H9 (cell line): ENCODE data around the gene DAPK2. TPM values are rescaled to one million over a fixed set of nuclear protein-coding genes. Genes with fewer than 3 reads are reported as not detected.

Experiments used
- DNase-seq: peaks from one replicate; pipeline ENCODE4 v3.0.0-alpha.2; 2017
- H2AFZ ChIP-seq: one replicate; pipeline ENCODE4 v1.6.1; 2013; ENCODE audit warnings: mild to moderate bottlenecking, low read length, control low read depth, moderate library complexity
- H2AK5ac ChIP-seq: 2 replicates; pipeline ENCODE4 v1.6.1; 2013; ENCODE audit warnings: low read length, control low read depth, mixed read lengths; ENCODE audit not compliant: insufficient read length
- H2BK120ac ChIP-seq: one replicate; pipeline ENCODE4 v1.6.1; 2013; ENCODE audit warnings: low read depth, mild to moderate bottlenecking, low read length, control low read depth, inconsistent platforms; ENCODE audit not compliant: poor library complexity, severe bottlenecking
- H2BK12ac ChIP-seq: 2 replicates; pipeline ENCODE4 v1.6.1; 2013; ENCODE audit warnings: low read length, control low read depth, mixed read lengths, low read depth; ENCODE audit not compliant: insufficient read length
- H2BK15ac ChIP-seq: 2 replicates; pipeline ENCODE4 v1.6.1; 2013; ENCODE audit warnings: low read depth, low read length, control low read depth
- H2BK20ac ChIP-seq: one replicate; pipeline ENCODE4 v1.6.1; 2013; ENCODE audit warnings: low read depth, mild to moderate bottlenecking, low read length, control low read depth, inconsistent platforms; ENCODE audit not compliant: poor library complexity, severe bottlenecking
- H2BK5ac ChIP-seq: 2 replicates; pipeline ENCODE4 v1.6.1; 2013; ENCODE audit warnings: low read length, control low read depth, mixed read lengths; ENCODE audit not compliant: insufficient read length
- H3K14ac ChIP-seq: 2 replicates; pipeline ENCODE4 v1.6.1; 2013; ENCODE audit warnings: low read length, control low read depth; ENCODE audit not compliant: insufficient read depth
- H3K18ac ChIP-seq: 2 replicates; pipeline ENCODE4 v1.6.1; 2013; ENCODE audit warnings: low read depth, mild to moderate bottlenecking, mixed read lengths, low read length, control low read depth; ENCODE audit not compliant: insufficient read length
- H3K23ac ChIP-seq: 2 replicates; pipeline ENCODE4 v1.6.1; 2013; ENCODE audit warnings: low read length, control low read depth, mixed read lengths, low read depth; ENCODE audit not compliant: insufficient read length
- H3K23me2 ChIP-seq: 2 replicates; pipeline ENCODE4 v1.6.1; 2013; ENCODE audit warnings: low read depth, mild to moderate bottlenecking, mixed read lengths, low read length, control low read depth; ENCODE audit not compliant: insufficient read length, poor library complexity, severe bottlenecking
- H3K27ac ChIP-seq: 2 replicates; pipeline ENCODE4 v1.5.1; 2013; ENCODE audit warnings: low read length, control low read depth, mixed read lengths, low read depth; ENCODE audit not compliant: insufficient read length
- H3K27me3 ChIP-seq: 2 replicates; pipeline ENCODE4 v1.6.1; 2013; ENCODE audit warnings: low read length, control low read depth, inconsistent platforms; ENCODE audit not compliant: insufficient read depth
- H3K4ac ChIP-seq: 2 replicates; pipeline ENCODE4 v1.6.1; 2013; ENCODE audit warnings: low read depth, mild to moderate bottlenecking, control low read depth, inconsistent platforms, low read length, moderate library complexity
- H3K4me1 ChIP-seq: 2 replicates; pipeline ENCODE4 v1.6.1; 2013; ENCODE audit warnings: low read length, control low read depth, inconsistent platforms; ENCODE audit not compliant: insufficient read depth
- H3K4me2 ChIP-seq: 2 replicates; pipeline ENCODE4 v1.6.1; 2013; ENCODE audit warnings: low read length, control low read depth, mixed read lengths; ENCODE audit not compliant: insufficient read length, insufficient read depth
- H3K56ac ChIP-seq: 2 replicates; pipeline ENCODE4 v1.6.1; 2013; ENCODE audit warnings: low read depth, mild to moderate bottlenecking, mixed read lengths, low read length, control low read depth; ENCODE audit not compliant: insufficient read length
- H3K79me1 ChIP-seq: 2 replicates; pipeline ENCODE4 v1.6.1; 2013; ENCODE audit warnings: low read depth, mild to moderate bottlenecking, moderate library complexity, low read length, control low read depth, inconsistent platforms; ENCODE audit not compliant: insufficient read depth, poor library complexity, severe bottlenecking
- H3K79me2 ChIP-seq: 2 replicates; pipeline ENCODE4 v1.6.1; 2013; ENCODE audit warnings: low read length, control low read depth, inconsistent platforms; ENCODE audit not compliant: insufficient read depth
- H3K9ac ChIP-seq: 2 replicates; pipeline ENCODE4 v1.6.1; 2013; ENCODE audit warnings: low read length, control low read depth, mixed read lengths; ENCODE audit not compliant: insufficient read length; ENCODE audit errors: extremely low read depth
- H3K9me3 ChIP-seq: one replicate; pipeline ENCODE4 v1.6.1; 2013; ENCODE audit warnings: low read depth, low read length, inconsistent platforms; ENCODE audit not compliant: control insufficient read depth
- H3T11ph ChIP-seq: one replicate; pipeline ENCODE4 v1.6.1; 2013; ENCODE audit warnings: mild to moderate bottlenecking, low read length, control low read depth, inconsistent platforms
- H4K20me1 ChIP-seq: one replicate; pipeline ENCODE4 v1.6.1; 2013; ENCODE audit not compliant: control insufficient read depth, insufficient read length, insufficient read depth
- H4K5ac ChIP-seq: 2 replicates; pipeline ENCODE4 v1.6.1; 2013; ENCODE audit warnings: low read depth, mild to moderate bottlenecking, mixed read lengths, low read length, control low read depth; ENCODE audit not compliant: insufficient read length
- H4K8ac ChIP-seq: replicated peaks from 2 replicates; pipeline ENCODE4 v1.6.1; 2013; ENCODE audit warnings: low read length, control low read depth, mixed read lengths, low read depth; ENCODE audit not compliant: insufficient read length
- H4K91ac ChIP-seq: 2 replicates; pipeline ENCODE4 v1.6.1; 2013; ENCODE audit warnings: low read depth, mild to moderate bottlenecking, moderate library complexity, mixed read lengths, low read length, control low read depth; ENCODE audit not compliant: insufficient read length
- H3K27ac Mint-ChIP-seq, 3 experiments: 2 replicates in 2 of 3; 3 replicates in 1 of 3; pipeline ENCODE4 v1.8.0; 2020 to 2021; ENCODE audit warnings: mixed read lengths in 3 of 3, mild to moderate bottlenecking in 1 of 3, moderate library complexity in 1 of 3
- H3K27me3 Mint-ChIP-seq: 2 replicates; pipeline ENCODE4 v1.8.0; 2021; ENCODE audit warnings: low read depth, mild to moderate bottlenecking, moderate library complexity, mixed read lengths
- H3K36me3 Mint-ChIP-seq, 3 experiments: 2 replicates in 2 of 3; 3 replicates in 1 of 3; pipeline ENCODE4 v1.8.0; 2020 to 2021; ENCODE audit warnings: low read depth in 3 of 3, mixed read lengths in 3 of 3; ENCODE audit not compliant: insufficient read depth in 1 of 3
- H3K4me1 Mint-ChIP-seq, 2 experiments: 2 replicates each; pipeline ENCODE4 v1.8.0; 2020; ENCODE audit warnings: mixed read lengths in 2 of 2
- H3K4me3 Mint-ChIP-seq, 2 experiments: 2 replicates in 1 of 2; 3 replicates in 1 of 2; pipeline ENCODE4 v1.8.0; 2020 to 2021; ENCODE audit warnings: mild to moderate bottlenecking in 2 of 2, mixed read lengths in 2 of 2, moderate library complexity in 1 of 2
- H3K9me3 Mint-ChIP-seq, 2 experiments: 2 replicates in 1 of 2; 3 replicates in 1 of 2; pipeline ENCODE4 v1.8.0; 2020; ENCODE audit warnings: mild to moderate bottlenecking in 2 of 2, mixed read lengths in 2 of 2, moderate library complexity in 1 of 2
- CTCF ChIP-seq: fragments of 200-600 bp; sonication (generic); conservative IDR thresholded peaks from 3 replicates; pipeline ENCODE4 v1.8.0; 2021; ENCODE audit warnings: antibody characterized with exemption, mild to moderate bottlenecking
- WGBS: extraction: QIAGEN DNeasy Blood & Tissue Kit; methylation state at CpG from one replicate; pipeline ENCODE4 v1.1.7; 2013; ENCODE audit warnings: missing lambda C conversion rate, low lambda C conversion rate, mixed read lengths; ENCODE audit not compliant: insufficient read length; ENCODE audit errors: extremely low coverage; 5-methylcytosine and 5-hydroxymethylcytosine counted together
- total RNA-seq: library from RNA; stranded (reverse); gene quantifications from 2 replicates; pipeline ENCODE4 v1.2.1, GENCODE V29; 2021

DAPK2 gene
- total RNA-seq, 1 experiment from 2014 or later: 3.5 TPM

GRCh38 chr15:63940966-63941620 is 105.2 kb downstream of the DAPK2 start:
- H3K4me3 Mint-ChIP-seq: no peak overlapping the region
- H3K9me3 ChIP-seq: no peaks in the 10 kb centered on the region
- no peak overlapping the region for H2BK20ac ChIP-seq
- H4K20me1 ChIP-seq: no peaks in the 10 kb centered on the region
- H3K9me3 Mint-ChIP-seq: no peaks in the 10 kb centered on the region; a peak in 1 of 5 replicates
- H2BK15ac ChIP-seq: no peak overlapping the region
- H3K27ac ChIP-seq: no peak overlapping the region
- peak overlapping the region in 1 of 3 experiments; percentile 39; a peak in 1 of 7 replicates for H3K27ac Mint-ChIP-seq
- peaks cover 10 to 12% of the 10 kb centered on the region in 2 experiments for H3K4me1 Mint-ChIP-seq
- no peak overlapping the region for H4K5ac ChIP-seq
- no peak overlapping the region for H3K4ac ChIP-seq
- no peak overlapping the region for H4K91ac ChIP-seq
- H3K56ac ChIP-seq: no peak overlapping the region
- H3K18ac ChIP-seq: no peak overlapping the region
- no CpG with 5 or more reads among the region's 4 CpGs for WGBS
- no peak overlapping the region for H3K23ac ChIP-seq
- H3K27me3 Mint-ChIP-seq: no peaks in the 10 kb centered on the region
- H3K14ac ChIP-seq: no peak overlapping the region
- no peak overlapping the region for H4K8ac ChIP-seq
- peak; percentile 7 for DNase-seq
- H3T11ph ChIP-seq: no peak overlapping the region
- no peak overlapping the region for H2BK5ac ChIP-seq
- H3K27me3 ChIP-seq: no peaks in the 10 kb centered on the region
- H2BK120ac ChIP-seq: no peak overlapping the region
- no peaks in the 10 kb centered on the region for H3K23me2 ChIP-seq
- no peak for TF ChIP-seq CTCF
- H2AFZ ChIP-seq: no peak overlapping the region
- no peak overlapping the region for H3K4me2 ChIP-seq
- H3K79me1 ChIP-seq: no peaks in the 10 kb centered on the region
- H3K79me2 ChIP-seq: no peaks in the 10 kb centered on the region
- no peaks in the 10 kb centered on the region; a peak in 1 of 7 replicates for H3K36me3 Mint-ChIP-seq
- H3K9ac ChIP-seq: no peak overlapping the region
- no peak overlapping the region for H2AK5ac ChIP-seq
- no peaks in the 10 kb centered on the region for H3K4me1 ChIP-seq
- no peak overlapping the region for H2BK12ac ChIP-seq
